ENCODE measurements around the gene HLA-DMB. TPM values are rescaled to one million over a fixed set of nuclear protein-coding genes. Genes with fewer than 3 reads are reported as not detected.

HLA-DMB gene
- total and polyA plus RNA-seq, 2 experiments from 2014 or later = not detected

- Histone ChIP-seq H3K36me3 (ENCODE audit: low read depth) (peaks cover 41% of the 10 kb centered on the region), H3K27me3 (replicated peaks; ENCODE audit: insufficient read depth) (no peaks in the 10 kb centered on the region), H2AFZ (no peak overlapping the region), H3K27ac (peak overlapping the region; percentile 29), H3K4me3 (no peak overlapping the region), H3K4me2 (ENCODE audit: unreplicated experiment) (no peak overlapping the region), H3K79me2 (ENCODE audit: insufficient read depth) (peaks cover 36% of the 10 kb centered on the region), H3K9ac (no peak overlapping the region), H3F3A (ENCODE audit: insufficient read depth) (peaks cover 65% of the 10 kb centered on the region), H3K9me2 (ENCODE audit: insufficient read depth) (no peaks in the 10 kb centered on the region), H4K20me1 (ENCODE audit: insufficient read depth) (peaks cover 7% of the 10 kb centered on the region; the same call in 1 of the 2 replicates), H3K9me3 (ENCODE audit: low read depth) (no peaks in the 10 kb centered on the region), H3K4me1 (ENCODE audit: insufficient read depth) (no peaks in the 10 kb centered on the region)
- in situ Hi-C loops (cut with MboI) = loop anchor here (10.0 kb wide), 1 partner anchor 89 kb away; no protein-coding TSS in a partner anchor
- 88 to 95% methylated on average over 1 of the region's 1 CpG for WGBS, 2 experiments (ENCODE audit: low coverage in 1 of 2, low lambda C conversion rate in 2 of 2, missing lambda C conversion rate in 2 of 2)
- DNase-seq = no peak
- TF ChIP-seq EZH2 (IDR thresholded peaks at IDR 0.05; ENCODE audit: insufficient read depth, poor library complexity, severe bottlenecking) (no peak), EZH2phosphoT487 (IDR thresholded peaks at IDR 0.05; ENCODE audit: insufficient read depth, low read depth) (no peak)
Observed at GRCh38 chr6:32983493-32983848, 42.6 kb upstream of the HLA-DMB start.

- Histone ChIP-seq H3K9me3 (ENCODE audit: low read depth) (no peaks in the 10 kb centered on the region), H3K79me2 (ENCODE audit: insufficient read depth) (peaks cover 42% of the 10 kb centered on the region), H3F3A (ENCODE audit: insufficient read depth) (peaks cover 71% of the 10 kb centered on the region), H3K4me2 (ENCODE audit: unreplicated experiment) (no peak overlapping the region), H2AFZ (no peak overlapping the region), H3K27ac (peak overlapping the region; percentile 29; the same call in 1 of the 2 replicates), H3K27me3 (replicated peaks; ENCODE audit: insufficient read depth) (no peaks in the 10 kb centered on the region), H3K4me1 (ENCODE audit: insufficient read depth) (no peaks in the 10 kb centered on the region), H3K9me2 (ENCODE audit: insufficient read depth) (no peaks in the 10 kb centered on the region), H3K9ac (no peak overlapping the region), H4K20me1 (ENCODE audit: insufficient read depth) (peaks cover 8% of the 10 kb centered on the region; the same call in 1 of the 2 replicates), H3K36me3 (ENCODE audit: low read depth) (peaks cover 47% of the 10 kb centered on the region), H3K4me3 (no peak overlapping the region)
- DNase-seq = no peak
- no peak for TF ChIP-seq EZH2phosphoT487 (IDR thresholded peaks at IDR 0.05; ENCODE audit: insufficient read depth, low read depth)
- in situ Hi-C loops (cut with MboI) = loop anchor here (10.0 kb wide), 1 partner anchor 88 kb away; no protein-coding TSS in a partner anchor
- 41 to 46% methylated on average over 6 of the region's 6 CpGs for WGBS, 2 experiments (ENCODE audit: low coverage in 1 of 2, low lambda C conversion rate in 2 of 2, missing lambda C conversion rate in 2 of 2)
Observed at GRCh38 chr6:32982702-32983492, 42.1 kb upstream of the HLA-DMB start.

DNA sequence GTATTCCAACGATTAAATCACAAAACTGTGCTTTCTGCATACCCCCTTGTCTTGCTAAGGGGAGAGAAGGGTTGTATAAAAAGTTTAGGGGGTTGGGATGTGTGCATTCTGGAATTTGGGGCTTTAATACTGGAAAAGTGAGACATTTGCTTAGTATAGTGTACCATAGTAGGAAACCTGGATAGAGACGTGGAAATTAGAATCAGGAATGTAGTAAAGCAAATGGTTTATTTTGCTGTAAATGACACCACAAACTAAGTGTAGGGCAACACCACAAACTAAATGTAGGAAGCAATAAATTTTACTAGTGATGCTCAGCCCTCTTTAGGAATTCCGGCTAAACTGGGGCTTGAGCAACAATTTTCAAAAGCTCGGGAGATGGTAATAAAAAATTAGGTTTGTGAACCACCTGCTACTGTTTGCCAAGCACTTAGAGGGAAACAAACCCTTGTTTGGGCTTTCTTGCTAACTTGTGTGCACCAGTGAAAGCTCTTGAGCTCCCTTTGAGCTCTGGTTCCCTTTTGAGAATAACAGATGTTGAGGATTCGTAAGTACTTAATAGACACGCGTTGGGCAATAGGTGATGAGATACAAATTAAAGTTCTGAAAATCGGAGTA lies 41.4 kb upstream of the HLA-DMB start:
- H2AFZ ChIP-seq = no peak overlapping the region
- 30 to 43% methylated on average over 8 of the region's 8 CpGs for WGBS, 2 experiments (ENCODE audit: low coverage in 1 of 2, low lambda C conversion rate in 2 of 2, missing lambda C conversion rate in 2 of 2)

DNA sequence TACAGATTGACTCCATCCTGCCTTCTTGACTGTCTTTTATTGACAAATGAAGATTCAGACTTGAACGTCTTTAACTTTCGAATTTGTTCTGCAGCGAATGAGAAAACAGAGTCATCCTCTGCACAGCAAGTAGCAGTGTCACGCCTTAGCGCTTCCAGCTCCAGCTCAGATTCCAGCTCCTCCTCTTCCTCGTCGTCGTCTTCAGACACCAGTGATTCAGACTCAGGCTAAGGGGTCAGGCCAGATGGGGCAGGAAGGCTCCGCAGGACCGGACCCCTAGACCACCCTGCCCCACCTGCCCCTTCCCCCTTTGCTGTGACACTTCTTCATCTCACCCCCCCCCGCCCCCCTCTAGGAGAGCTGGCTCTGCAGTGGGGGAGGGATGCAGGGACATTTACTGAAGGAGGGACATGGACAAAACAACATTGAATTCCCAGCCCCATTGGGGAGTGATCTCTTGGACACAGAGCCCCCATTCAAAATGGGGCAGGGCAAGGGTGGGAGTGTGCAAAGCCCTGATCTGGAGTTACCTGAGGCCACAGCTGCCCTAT lies 39.7 kb upstream of the HLA-DMB start:
- peak overlapping the region; percentile 29 for H3K27ac ChIP-seq
- no peaks in the 10 kb centered on the region for H3K9me2 ChIP-seq (ENCODE audit: insufficient read depth)
- WGBS, 2 experiments (ENCODE audit: low coverage in 1 of 2, low lambda C conversion rate in 2 of 2, missing lambda C conversion rate in 2 of 2) = 49 to 51% methylated on average over 11 of the region's 11 CpGs
- H3K4me1 ChIP-seq (ENCODE audit: insufficient read depth) = peaks cover 7% of the 10 kb centered on the region
- H3K79me2 ChIP-seq (ENCODE audit: insufficient read depth) = peaks cover 65% of the 10 kb centered on the region
- H3K4me3 ChIP-seq = no peak overlapping the region
- H2AFZ ChIP-seq = no peak overlapping the region
- H3K36me3 ChIP-seq (ENCODE audit: low read depth) = peaks cover 70% of the 10 kb centered on the region
- H4K20me1 ChIP-seq (ENCODE audit: insufficient read depth) = peaks cover 25% of the 10 kb centered on the region
- TF ChIP-seq EZH2 (IDR thresholded peaks at IDR 0.05; ENCODE audit: insufficient read depth, poor library complexity, severe bottlenecking) = no peak
- TF ChIP-seq EZH2phosphoT487 (IDR thresholded peaks at IDR 0.05; ENCODE audit: insufficient read depth, low read depth) = no peak
- in situ Hi-C loops (cut with MboI) = loop anchor here (10.0 kb wide), 1 partner anchor 86 kb away; no protein-coding TSS in a partner anchor
- DNase-seq = peak; percentile 50
- no peaks in the 10 kb centered on the region for H3K9me3 ChIP-seq (ENCODE audit: low read depth)
- no peaks in the 10 kb centered on the region for H3K27me3 ChIP-seq (replicated peaks; ENCODE audit: insufficient read depth)
- no peak overlapping the region for H3K9ac ChIP-seq
- no peak overlapping the region for H3K4me2 ChIP-seq (ENCODE audit: unreplicated experiment)
- H3F3A ChIP-seq (ENCODE audit: insufficient read depth) = peaks cover 94% of the 10 kb centered on the region

More for the DNA sequence above, 41.4 kb upstream of the HLA-DMB start:
- TF ChIP-seq EZH2 (IDR thresholded peaks at IDR 0.05; ENCODE audit: insufficient read depth, poor library complexity, severe bottlenecking) (no peak), EZH2phosphoT487 (IDR thresholded peaks at IDR 0.05; ENCODE audit: insufficient read depth, low read depth) (no peak)
- H3K27ac ChIP-seq = peak overlapping the region; percentile 29; the same call in 1 of the 2 replicates
- H3K4me2 ChIP-seq (ENCODE audit: unreplicated experiment) = no peak overlapping the region
- peaks cover 78% of the 10 kb centered on the region for H3F3A ChIP-seq (ENCODE audit: insufficient read depth)
- H3K9me2 ChIP-seq (ENCODE audit: insufficient read depth) = no peaks in the 10 kb centered on the region
- H3K4me3 ChIP-seq = no peak overlapping the region
- H3K9ac ChIP-seq = peak overlapping the region; percentile 4; the same call in 1 of the 2 replicates
- H3K4me1 ChIP-seq (ENCODE audit: insufficient read depth) = peaks cover 2% of the 10 kb centered on the region; the same call in 1 of the 2 replicates
- H4K20me1 ChIP-seq (ENCODE audit: insufficient read depth) = peaks cover 12% of the 10 kb centered on the region
- DNase-seq = peak; percentile 41
- peaks cover 49% of the 10 kb centered on the region for H3K79me2 ChIP-seq (ENCODE audit: insufficient read depth)
- in situ Hi-C loops (cut with MboI) = loop anchor here (10.0 kb wide), 1 partner anchor 87 kb away; no protein-coding TSS in a partner anchor
- no peaks in the 10 kb centered on the region for H3K27me3 ChIP-seq (replicated peaks; ENCODE audit: insufficient read depth)
- H3K36me3 ChIP-seq (ENCODE audit: low read depth) = peaks cover 54% of the 10 kb centered on the region
- no peaks in the 10 kb centered on the region for H3K9me3 ChIP-seq (ENCODE audit: low read depth)
